Measurements from ENCODE around the gene PRAF2.
A peak's percentile ranks its signal among the peaks of the same experiment; 100 is the strongest.

PRAF2 gene

GRCh38 chrX:49073601-49074575 lies at the start of gene PRAF2:
Gene PRAF2 (minus strand): TSS chrX:49074002. CDS start chrX:49073987, 15 bp downstream.
- peak; percentile 92 for DNase-seq

GRCh38 chrX:49122499-49122898 lies 48.7 kb upstream of the PRAF2 start:
- DNase-seq, result no peak

- no peak for DNase-seq
Observed at GRCh38 chrX:49120091-49120490, 46.3 kb upstream of the PRAF2 start.

- no peak for DNase-seq
Observed at GRCh38 chrX:49117581-49117980, 43.8 kb upstream of the PRAF2 start.

GRCh38 chrX:49116716-49117115 lies 42.9 kb upstream of the PRAF2 start:
- no peak for DNase-seq

- no peak for DNase-seq
Observed at GRCh38 chrX:49116076-49116475, 42.3 kb upstream of the PRAF2 start.

- no peak for DNase-seq
Observed at GRCh38 chrX:49111791-49112190, 38.0 kb upstream of the PRAF2 start.

GRCh38 chrX:49110417-49110816 lies 36.6 kb upstream of the PRAF2 start:
- no peak for DNase-seq

- no peak for DNase-seq
Observed at GRCh38 chrX:49108641-49109040, 34.8 kb upstream of the PRAF2 start.

- DNase-seq, result peak in 1 of 2 donors; percentile 22
Observed at GRCh38 chrX:49106930-49107329, 33.1 kb upstream of the PRAF2 start.

- DNase-seq, result no peak
Observed at GRCh38 chrX:49106296-49106695, 32.5 kb upstream of the PRAF2 start.

GRCh38 chrX:49103637-49104036 lies 29.8 kb upstream of the PRAF2 start:
- no peak for DNase-seq

- no peak for DNase-seq
Observed at GRCh38 chrX:49102190-49102589, 28.4 kb upstream of the PRAF2 start.

GRCh38 chrX:49101629-49101984 lies 27.8 kb upstream of the PRAF2 start:
- DNase-seq, result no peak

GRCh38 chrX:49100704-49101628 lies 27.2 kb upstream of the PRAF2 start:
- peak; percentile 92 for DNase-seq

- DNase-seq, result no peak
Observed at GRCh38 chrX:49096419-49096818, 22.6 kb upstream of the PRAF2 start.

GRCh38 chrX:49089553-49089952 lies 15.8 kb upstream of the PRAF2 start:
- DNase-seq, result no peak

GRCh38 chrX:49082271-49082871 lies 8.6 kb upstream of the PRAF2 start:
- DNase-seq, result no peak

- DNase-seq, result peak; percentile 79 to 80
Observed at GRCh38 chrX:49079489-49080428, 6.0 kb upstream of the PRAF2 start, which contains the start of gene WDR45. Gene WDR45 (minus strand): TSS chrX:49079887. CDS start chrX:49078095, 1,792 bp downstream.

- DNase-seq, result no peak
Observed at GRCh38 chrX:49077941-49078340, 4.1 kb upstream of the PRAF2 start.

- no peak for DNase-seq
Observed at GRCh38 chrX:49075347-49075746, 1.5 kb upstream of the PRAF2 start.

GRCh38 chrX:49072712-49073095 lies 1.1 kb downstream of the PRAF2 start:
- DNase-seq, result no peak
